Measurements from ENCODE around the gene NFKB1. TPM values are rescaled to one million over a fixed set of nuclear protein-coding genes. Genes with fewer than 3 reads are reported as not detected.

The NFKB1 gene, protein sequence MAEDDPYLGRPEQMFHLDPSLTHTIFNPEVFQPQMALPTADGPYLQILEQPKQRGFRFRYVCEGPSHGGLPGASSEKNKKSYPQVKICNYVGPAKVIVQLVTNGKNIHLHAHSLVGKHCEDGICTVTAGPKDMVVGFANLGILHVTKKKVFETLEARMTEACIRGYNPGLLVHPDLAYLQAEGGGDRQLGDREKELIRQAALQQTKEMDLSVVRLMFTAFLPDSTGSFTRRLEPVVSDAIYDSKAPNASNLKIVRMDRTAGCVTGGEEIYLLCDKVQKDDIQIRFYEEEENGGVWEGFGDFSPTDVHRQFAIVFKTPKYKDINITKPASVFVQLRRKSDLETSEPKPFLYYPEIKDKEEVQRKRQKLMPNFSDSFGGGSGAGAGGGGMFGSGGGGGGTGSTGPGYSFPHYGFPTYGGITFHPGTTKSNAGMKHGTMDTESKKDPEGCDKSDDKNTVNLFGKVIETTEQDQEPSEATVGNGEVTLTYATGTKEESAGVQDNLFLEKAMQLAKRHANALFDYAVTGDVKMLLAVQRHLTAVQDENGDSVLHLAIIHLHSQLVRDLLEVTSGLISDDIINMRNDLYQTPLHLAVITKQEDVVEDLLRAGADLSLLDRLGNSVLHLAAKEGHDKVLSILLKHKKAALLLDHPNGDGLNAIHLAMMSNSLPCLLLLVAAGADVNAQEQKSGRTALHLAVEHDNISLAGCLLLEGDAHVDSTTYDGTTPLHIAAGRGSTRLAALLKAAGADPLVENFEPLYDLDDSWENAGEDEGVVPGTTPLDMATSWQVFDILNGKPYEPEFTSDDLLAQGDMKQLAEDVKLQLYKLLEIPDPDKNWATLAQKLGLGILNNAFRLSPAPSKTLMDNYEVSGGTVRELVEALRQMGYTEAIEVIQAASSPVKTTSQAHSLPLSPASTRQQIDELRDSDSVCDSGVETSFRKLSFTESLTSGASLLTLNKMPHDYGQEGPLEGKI
- 10 to 100 TPM in 4 of 8 experiments, 1 to 10 TPM in 4; 5.0 to 45.7 (median 10.2) TPM for total RNA-seq

DNA sequence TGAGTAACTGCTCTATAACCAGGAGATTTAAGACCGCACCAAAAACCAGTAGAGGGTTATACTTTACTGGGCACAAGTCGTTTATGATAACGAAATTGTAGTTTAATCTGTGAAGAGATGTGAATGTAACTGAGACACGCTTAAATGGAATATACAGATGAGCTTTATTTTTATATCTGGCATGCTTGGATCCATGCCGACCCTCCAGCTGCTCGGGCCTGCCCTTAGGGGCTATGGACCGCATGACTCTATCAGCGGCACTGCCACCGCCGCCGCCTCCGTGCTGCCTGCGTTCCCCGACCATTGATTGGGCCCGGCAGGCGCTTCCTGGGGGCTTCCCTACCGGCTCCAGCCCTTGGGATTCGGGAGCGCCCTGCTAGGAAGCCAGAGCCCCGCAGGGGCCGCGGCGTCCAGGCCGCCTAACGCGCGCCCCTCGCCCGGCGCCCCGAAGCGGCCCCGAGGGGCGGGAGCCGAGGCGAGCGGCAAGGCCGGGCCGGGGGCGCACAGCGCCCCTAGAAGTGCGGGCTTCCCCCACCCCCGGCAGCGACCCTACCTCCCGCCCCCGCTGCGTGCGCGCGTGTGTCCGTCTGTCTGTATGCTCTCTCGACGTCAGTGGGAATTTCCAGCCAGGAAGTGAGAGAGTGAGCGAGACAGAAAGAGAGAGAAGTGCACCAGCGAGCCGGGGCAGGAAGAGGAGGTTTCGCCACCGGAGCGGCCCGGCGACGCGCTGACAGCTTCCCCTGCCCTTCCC, at the start of gene NFKB1:
TSS of gene NFKB1 (plus strand) at position 664 of the 751 bp plus-strand sequence. CDS start 24,160 bp downstream, outside the sequence.
- WGBS, 10 experiments = 0 to 24% (median 3%) methylated on average over 1 to 10 of the region's 63 CpGs; no CpG with 5 or more reads in 4 of the 10 experiments

DNA sequence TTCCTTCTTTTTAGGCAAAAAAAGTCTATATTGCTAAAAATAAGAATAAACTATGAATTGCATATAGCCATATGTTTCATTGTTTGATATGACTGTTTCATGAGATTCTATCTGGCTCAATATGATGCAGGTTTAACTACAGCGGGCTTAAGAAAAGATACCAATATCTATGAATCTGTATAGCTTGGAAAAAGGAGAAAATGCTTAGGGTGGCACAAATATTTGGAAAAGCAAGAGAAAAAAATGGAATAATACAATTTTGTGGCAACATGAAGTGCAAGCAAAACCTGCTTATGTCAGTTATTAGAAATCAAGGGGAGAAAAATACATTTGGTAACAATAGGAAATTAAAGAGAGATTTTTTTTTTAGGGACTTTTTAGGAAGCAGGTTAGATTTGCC, 48.3 kb upstream of the NFKB1 start:
- Histone ChIP-seq H3K4me3 (no peak overlapping the region), H3K4me1 (replicated peaks in 1 of 2) (no peaks in the 10 kb centered on the region), H3K27ac (no peak overlapping the region)
- ATAC-seq (replicated peaks in 6 of 8) = no peak
- in situ Hi-C loops (cut with MboI; ENCODE audit: low pct_unique_long_range_greater_than_20kb in 2 of 9, low sequenced_read_pairs in 9 of 9, unreplicated experiment in 9 of 9) = loop anchor here in 1 of 9 experiments (10.0 kb wide), 1 partner anchor 132 kb away; no protein-coding TSS in a partner anchor
- WGBS, 10 experiments = 36 to 100% (median 100%) methylated on average over 1 of the region's 1 CpG; no CpG with 5 or more reads in 2 of the 10 experiments

More for the DNA sequence above, at the start of gene NFKB1:
- Histone ChIP-seq H3K4me1 (replicated peaks in 1 of 2) (peaks cover 11 to 21% of the 10 kb centered on the region in 2 donors), H3K4me3 (peak within 1 kb of the TSS; percentile 55 to 75 (median 65)), H3K27ac (peak within 1 kb of the TSS; percentile 90 to 98)
- in situ Hi-C loops (cut with MboI; ENCODE audit: low pct_unique_long_range_greater_than_20kb in 2 of 9, low sequenced_read_pairs in 9 of 9, unreplicated experiment in 9 of 9) = no loop called here
- ATAC-seq (replicated peaks in 6 of 8) = peak; percentile 36 to 66 (median 56)

DNA sequence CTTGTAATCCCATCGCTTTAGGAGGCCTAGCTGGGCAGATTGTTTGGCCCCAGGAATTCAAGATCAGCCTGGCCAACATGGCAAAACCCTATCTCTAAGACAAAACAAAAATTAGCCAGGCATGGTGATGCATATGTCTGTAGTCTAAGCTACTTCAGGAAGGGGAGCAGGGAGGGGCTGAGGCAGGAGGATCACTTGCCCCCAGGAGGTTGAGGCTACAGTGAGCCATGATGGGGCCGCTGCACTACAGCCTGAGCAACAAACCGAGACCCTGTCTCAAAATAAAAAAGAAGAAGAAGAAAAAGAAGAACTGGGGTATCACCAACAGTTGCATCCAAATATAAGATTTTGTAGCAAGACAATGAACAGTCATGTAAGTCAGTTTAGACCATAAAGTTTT, 47.3 kb upstream of the NFKB1 start:
- WGBS, 10 experiments = 80 to 100% (median 95%) methylated on average over 1 to 3 of the region's 3 CpGs; no CpG with 5 or more reads in 1 of the 10 experiments
- in situ Hi-C loops (cut with MboI; ENCODE audit: low pct_unique_long_range_greater_than_20kb in 2 of 9, low sequenced_read_pairs in 9 of 9, unreplicated experiment in 9 of 9) = loop anchor here in 1 of 9 experiments (10.0 kb wide), 1 partner anchor 131 kb away; no protein-coding TSS in a partner anchor
- Histone ChIP-seq H3K27ac (no peak overlapping the region), H3K4me1 (replicated peaks in 1 of 2) (no peaks in the 10 kb centered on the region), H3K4me3 (no peak overlapping the region)
- no peak for ATAC-seq (replicated peaks in 6 of 8)

DNA sequence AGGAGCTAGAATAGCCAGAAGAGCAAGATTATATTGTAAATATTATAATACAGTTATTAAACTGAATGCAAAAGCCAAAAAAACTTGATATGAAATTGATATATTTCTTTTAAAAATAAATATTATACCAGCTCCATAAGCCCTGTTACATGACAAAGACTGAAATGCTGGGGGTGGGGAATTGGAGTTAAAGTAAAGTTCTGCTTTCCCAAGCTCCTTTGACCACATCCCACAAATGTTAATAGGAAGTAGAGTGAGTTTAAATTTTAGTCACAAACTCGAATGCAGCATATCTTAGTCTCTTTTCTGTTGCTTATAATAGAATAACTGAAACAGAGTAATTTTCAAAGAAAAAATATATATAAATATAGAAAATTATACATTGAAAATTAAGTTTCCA, 46.9 kb upstream of the NFKB1 start:
- no peak for ATAC-seq (replicated peaks in 6 of 8)
- Histone ChIP-seq H3K27ac (no peak overlapping the region), H3K4me3 (no peak overlapping the region), H3K4me1 (replicated peaks in 1 of 2) (no peaks in the 10 kb centered on the region)
- in situ Hi-C loops (cut with MboI; ENCODE audit: low pct_unique_long_range_greater_than_20kb in 2 of 9, low sequenced_read_pairs in 9 of 9, unreplicated experiment in 9 of 9) = loop anchor here in 1 of 9 experiments (10.0 kb wide), 1 partner anchor 131 kb away; no protein-coding TSS in a partner anchor
- 0 to 63% (median 25%) methylated on average over 1 of the region's 1 CpG; no CpG with 5 or more reads in 2 of the 10 experiments for WGBS, 10 experiments

DNA sequence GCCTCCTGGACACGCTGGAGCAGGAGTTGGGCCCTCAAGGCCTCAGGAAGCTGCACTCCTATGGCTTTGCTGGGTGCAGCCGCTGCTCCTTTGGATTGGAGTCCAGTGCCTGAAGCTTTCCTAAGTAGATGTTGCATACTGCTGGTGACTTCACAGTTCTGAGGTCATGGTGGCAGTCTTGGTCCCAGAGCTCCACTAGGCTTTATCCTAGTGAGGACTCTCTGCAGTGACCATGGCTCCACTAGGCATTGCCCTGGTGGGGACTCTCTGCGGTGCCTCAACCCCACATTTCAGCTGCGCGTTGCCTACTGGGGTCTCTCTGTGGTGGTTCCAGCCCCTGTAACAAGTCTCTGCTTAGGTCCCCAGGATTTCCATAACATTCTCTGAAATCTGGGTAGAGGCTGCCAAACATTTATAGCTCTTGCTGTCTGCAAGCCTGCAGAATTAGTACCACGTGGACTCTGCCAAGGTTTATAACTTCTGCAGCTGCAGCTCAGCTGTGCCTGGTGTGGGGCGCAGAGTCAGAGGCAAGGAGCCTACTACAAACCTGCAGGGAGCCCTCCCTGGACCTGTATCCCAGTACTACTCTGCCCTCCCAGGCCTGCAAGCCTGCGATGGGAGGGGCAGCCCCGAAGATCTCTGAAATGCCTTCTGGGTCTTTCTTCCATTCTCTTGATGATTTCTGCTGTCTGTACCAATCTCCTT, 46.0 kb upstream of the NFKB1 start:
- no peak overlapping the region for H3K4me3 ChIP-seq
- no peak overlapping the region for H3K27ac ChIP-seq
- no peaks in the 10 kb centered on the region for H3K4me1 ChIP-seq (replicated peaks in 1 of 2)
- WGBS, 10 experiments = 40 to 100% (median 85%) methylated on average over 1 to 5 of the region's 9 CpGs; no CpG with 5 or more reads in 4 of the 10 experiments
- in situ Hi-C loops (cut with MboI; ENCODE audit: low pct_unique_long_range_greater_than_20kb in 2 of 9, low sequenced_read_pairs in 9 of 9, unreplicated experiment in 9 of 9) = loop anchor here in 1 of 9 experiments (10.0 kb wide), 1 partner anchor 130 kb away; no protein-coding TSS in a partner anchor
- ATAC-seq (replicated peaks in 6 of 8) = peak in 1 of 8 experiments; percentile 59

DNA sequence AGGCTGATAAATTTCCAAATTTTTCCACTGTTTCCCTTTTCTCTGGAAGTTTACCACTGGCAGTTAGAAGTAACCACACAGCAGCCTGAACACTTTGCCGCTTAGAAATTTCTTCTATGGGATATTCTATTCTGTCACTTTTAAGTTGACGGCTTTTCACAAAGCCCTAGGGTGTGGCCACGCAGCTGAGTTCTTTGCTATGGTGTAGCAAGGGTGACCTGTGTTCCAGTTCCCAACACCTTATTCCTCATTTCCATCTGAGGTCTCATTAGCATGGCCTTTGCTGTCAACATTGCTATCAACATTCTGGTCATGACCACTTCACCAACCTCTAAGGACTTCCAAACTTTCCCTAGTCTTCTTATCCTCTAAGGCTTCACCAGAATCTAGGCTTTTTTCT, 45.4 kb upstream of the NFKB1 start:
- ATAC-seq (replicated peaks in 6 of 8) = no peak

DNA sequence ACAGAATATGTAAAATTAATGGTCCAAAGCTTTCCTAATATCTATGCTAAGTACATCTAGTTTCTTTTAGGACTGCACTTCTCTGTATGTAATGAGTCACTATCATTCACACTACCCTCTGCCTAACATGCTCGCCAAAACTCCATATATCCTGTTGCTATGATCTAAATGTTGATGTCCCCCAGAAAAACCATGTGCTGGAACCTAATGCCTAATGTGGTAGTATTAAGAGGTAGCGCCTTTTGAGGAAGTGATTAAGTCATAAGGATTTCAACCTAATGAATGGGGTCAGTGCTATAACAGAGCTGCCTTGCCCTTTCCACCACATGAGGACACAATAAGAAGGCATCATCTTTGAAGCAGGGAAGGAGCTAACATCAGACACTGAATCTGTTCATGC, 34.9 kb upstream of the NFKB1 start:
- no peak overlapping the region for H3K4me3 ChIP-seq
- H3K4me1 ChIP-seq (replicated peaks in 1 of 2) = no peaks in the 10 kb centered on the region
- in situ Hi-C loops (cut with MboI; ENCODE audit: low pct_unique_long_range_greater_than_20kb in 2 of 9, low sequenced_read_pairs in 9 of 9, unreplicated experiment in 9 of 9) = no loop called here
- no peak overlapping the region for H3K27ac ChIP-seq
- WGBS, 10 experiments = 63 to 100% (median 100%) methylated on average over 1 to 2 of the region's 2 CpGs; no CpG with 5 or more reads in 3 of the 10 experiments
- no peak for ATAC-seq (replicated peaks in 6 of 8)

More for the DNA sequence above, 45.4 kb upstream of the NFKB1 start:
- no peaks in the 10 kb centered on the region for H3K4me1 ChIP-seq (replicated peaks in 1 of 2)
- no peak overlapping the region for H3K4me3 ChIP-seq
- H3K27ac ChIP-seq = no peak overlapping the region
- in situ Hi-C loops (cut with MboI; ENCODE audit: low pct_unique_long_range_greater_than_20kb in 2 of 9, low sequenced_read_pairs in 9 of 9, unreplicated experiment in 9 of 9) = loop anchor here in 1 of 9 experiments (10.0 kb wide), 1 partner anchor 129 kb away; no protein-coding TSS in a partner anchor
- WGBS, 10 experiments = 46 to 100% (median 90%) methylated on average over 1 to 3 of the region's 3 CpGs; no CpG with 5 or more reads in 1 of the 10 experiments

DNA sequence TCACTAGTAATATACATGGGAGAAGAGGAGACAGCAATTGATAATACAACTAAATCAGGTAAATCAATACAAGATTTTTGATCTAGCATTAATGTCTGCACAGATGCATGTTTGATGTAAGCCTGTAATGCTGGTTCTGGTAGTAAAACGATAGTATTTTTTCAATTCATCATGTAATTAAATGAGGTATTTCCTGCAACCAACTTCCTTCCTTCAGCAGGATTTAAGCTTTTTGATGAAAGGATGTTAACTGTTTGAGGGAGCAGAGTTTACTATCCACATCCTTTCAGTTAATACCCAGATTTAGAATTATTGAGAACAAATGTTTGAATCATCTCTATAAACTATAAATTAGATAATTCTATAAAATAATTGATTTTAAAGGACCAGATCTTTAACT, 31.4 kb upstream of the NFKB1 start:
- Histone ChIP-seq H3K4me1 (replicated peaks in 1 of 2) (no peaks in the 10 kb centered on the region), H3K4me3 (no peak overlapping the region), H3K27ac (no peak overlapping the region)
- WGBS, 10 experiments = 0 to 100% (median 68%) methylated on average over 1 of the region's 1 CpG
- ATAC-seq (replicated peaks in 6 of 8) = no peak
- in situ Hi-C loops (cut with MboI; ENCODE audit: low pct_unique_long_range_greater_than_20kb in 2 of 9, low sequenced_read_pairs in 9 of 9, unreplicated experiment in 9 of 9) = no loop called here

DNA sequence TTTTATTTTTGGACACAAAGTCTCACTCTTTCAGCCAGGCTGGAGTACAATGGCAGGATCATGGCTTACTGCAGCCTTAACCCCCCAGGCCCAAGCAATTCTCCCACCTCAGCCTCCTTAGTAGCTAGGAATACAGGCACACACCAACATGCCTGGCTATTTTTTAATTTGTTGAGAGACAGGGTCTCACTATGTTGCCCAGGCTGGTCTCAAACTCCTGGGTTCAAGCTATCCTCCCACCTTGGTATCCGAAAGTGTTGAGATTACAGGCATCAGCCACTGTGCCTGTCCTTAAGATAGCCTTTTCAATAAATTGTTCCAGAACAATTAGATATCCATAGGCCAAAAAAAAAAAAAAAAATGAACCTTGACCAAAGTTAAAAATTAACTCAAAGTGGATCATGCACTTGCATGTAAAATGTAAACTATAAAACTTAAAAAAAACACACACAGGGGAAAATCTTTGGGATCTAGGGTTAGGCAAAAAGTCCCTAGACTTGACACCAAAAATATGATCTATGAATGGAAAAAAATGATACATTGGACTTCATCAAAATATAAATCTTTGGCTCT, 28.6 kb upstream of the NFKB1 start:
- in situ Hi-C loops (cut with MboI; ENCODE audit: low pct_unique_long_range_greater_than_20kb in 2 of 9, low sequenced_read_pairs in 9 of 9, unreplicated experiment in 9 of 9) = no loop called here
- ATAC-seq (replicated peaks in 6 of 8) = no peak

DNA sequence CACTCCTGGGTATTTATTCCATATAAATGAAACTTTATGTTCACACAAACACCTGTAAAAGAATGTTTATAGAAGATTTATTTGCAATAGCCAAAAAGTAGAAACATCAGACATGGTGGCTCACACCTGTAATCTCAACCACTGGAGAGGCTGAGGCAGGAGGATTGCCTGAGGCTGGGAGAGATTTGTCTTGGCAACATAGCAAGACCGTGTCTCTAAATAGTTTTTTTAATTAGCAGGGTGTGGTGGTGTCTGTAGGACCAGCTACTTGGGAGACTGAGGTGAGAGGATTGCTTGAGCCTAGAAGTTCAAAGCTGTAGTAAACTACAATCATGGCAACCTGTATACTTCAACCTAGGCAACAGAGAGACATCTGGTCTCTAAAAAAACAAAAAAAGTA, 27.7 kb upstream of the NFKB1 start:
- WGBS, 10 experiments = 0 to 88% (median 40%) methylated on average over 1 of the region's 1 CpG; no CpG with 5 or more reads in 6 of the 10 experiments
- no peak for ATAC-seq (replicated peaks in 6 of 8)

More for the DNA sequence above, 28.6 kb upstream of the NFKB1 start:
- Histone ChIP-seq H3K27ac (no peak overlapping the region), H3K4me1 (replicated peaks in 1 of 2) (no peaks in the 10 kb centered on the region), H3K4me3 (no peak overlapping the region)
- WGBS, 10 experiments = 50 to 100% (median 75%) methylated on average over 1 of the region's 1 CpG; no CpG with 5 or more reads in 1 of the 10 experiments

DNA sequence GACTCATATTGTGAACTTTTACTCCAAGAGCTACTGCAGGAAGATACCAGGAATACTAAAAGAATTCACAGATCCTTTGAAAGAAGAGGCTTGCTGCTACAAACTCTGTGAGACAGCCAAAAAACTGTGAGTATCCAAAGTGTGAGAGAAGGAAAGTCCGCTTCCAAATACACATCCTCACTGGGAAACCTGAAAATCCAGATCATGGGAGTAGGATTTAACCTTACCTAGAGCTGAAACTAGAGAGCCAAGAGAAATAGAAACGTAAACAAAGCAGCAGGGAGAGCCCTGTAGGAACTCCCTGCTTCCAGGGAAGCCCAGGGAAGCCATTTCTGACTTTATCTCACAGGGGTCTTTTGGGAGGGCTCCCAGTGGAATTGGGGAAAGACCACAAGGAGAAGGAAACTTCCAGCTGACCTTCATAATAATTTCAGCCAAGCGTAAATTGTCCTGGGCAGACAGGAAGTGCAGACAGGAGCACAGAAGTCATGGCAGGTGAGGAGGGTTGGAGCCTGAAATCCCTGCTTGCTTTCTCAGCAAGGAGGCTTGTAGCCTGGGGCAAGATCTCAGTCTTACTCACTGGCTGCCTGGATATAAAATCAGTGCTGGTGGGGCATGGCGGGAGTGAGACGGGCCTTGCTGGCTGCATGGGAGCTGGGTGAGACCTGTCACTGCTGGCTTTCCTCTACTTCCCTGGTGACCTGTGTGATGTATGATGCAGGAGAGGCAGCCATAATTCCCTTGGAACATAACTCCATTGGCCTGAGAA, 26.2 kb upstream of the NFKB1 start:
- in situ Hi-C loops (cut with MboI; ENCODE audit: low pct_unique_long_range_greater_than_20kb in 2 of 9, low sequenced_read_pairs in 9 of 9, unreplicated experiment in 9 of 9) = no loop called here
- no peak for ATAC-seq (replicated peaks in 6 of 8)
- Histone ChIP-seq H3K4me1 (replicated peaks in 1 of 2) (no peaks in the 10 kb centered on the region), H3K4me3 (no peak overlapping the region), H3K27ac (no peak overlapping the region)
- 21 to 100% (median 57%) methylated on average over 1 to 4 of the region's 5 CpGs; no CpG with 5 or more reads in 2 of the 10 experiments for WGBS, 10 experiments

More for the DNA sequence above, 27.7 kb upstream of the NFKB1 start:
- no peaks in the 10 kb centered on the region for H3K4me1 ChIP-seq (replicated peaks in 1 of 2)
- in situ Hi-C loops (cut with MboI; ENCODE audit: low pct_unique_long_range_greater_than_20kb in 2 of 9, low sequenced_read_pairs in 9 of 9, unreplicated experiment in 9 of 9) = no loop called here
- H3K4me3 ChIP-seq = no peak overlapping the region
- H3K27ac ChIP-seq = no peak overlapping the region
